HG02642 (cell line): ENCODE measurements around the gene HAND2.

ENCODE experiments used
- ATAC-seq: cut with Tn5 transposase; IDR thresholded peaks from one replicate; pipeline ENCODE4 v1.9.1; 2021; ENCODE audit warnings: mild to moderate bottlenecking; ENCODE audit not compliant: unreplicated experiment, poor library complexity

The HAND2 gene

GRCh38 chr4:173486714-173487392 lies 43.2 kb downstream of the HAND2 start:
- no peak for ATAC-seq

GRCh38 chr4:173485164-173485563 lies 44.9 kb downstream of the HAND2 start:
- no peak for ATAC-seq

- no peak for ATAC-seq
Observed at GRCh38 chr4:173482330-173482931, 47.6 kb downstream of the HAND2 start.

GRCh38 chr4:173478913-173479283 lies 51.1 kb downstream of the HAND2 start:
- ATAC-seq = no peak

GRCh38 chr4:173478201-173478912 lies 51.7 kb downstream of the HAND2 start:
- ATAC-seq = no peak

GRCh38 chr4:173477016-173477415 lies 53.0 kb downstream of the HAND2 start:
- no peak for ATAC-seq
